ENCODE results near the gene REST. TPM values are rescaled to one million over a fixed set of nuclear protein-coding genes. Genes with fewer than 3 reads are reported as not detected.
"Not testable (repeated sequence)": the region's sequence is repeated elsewhere in the genome, so short reads cannot be mapped to it uniquely, and the experiment has no call there.

REST gene
- polyA plus RNA-seq, 2 of the 4 experiments (the other 2 are of a cell fraction), result 8.8 to 18.6 TPM

- TF ChIP-seq, protein P1, sequence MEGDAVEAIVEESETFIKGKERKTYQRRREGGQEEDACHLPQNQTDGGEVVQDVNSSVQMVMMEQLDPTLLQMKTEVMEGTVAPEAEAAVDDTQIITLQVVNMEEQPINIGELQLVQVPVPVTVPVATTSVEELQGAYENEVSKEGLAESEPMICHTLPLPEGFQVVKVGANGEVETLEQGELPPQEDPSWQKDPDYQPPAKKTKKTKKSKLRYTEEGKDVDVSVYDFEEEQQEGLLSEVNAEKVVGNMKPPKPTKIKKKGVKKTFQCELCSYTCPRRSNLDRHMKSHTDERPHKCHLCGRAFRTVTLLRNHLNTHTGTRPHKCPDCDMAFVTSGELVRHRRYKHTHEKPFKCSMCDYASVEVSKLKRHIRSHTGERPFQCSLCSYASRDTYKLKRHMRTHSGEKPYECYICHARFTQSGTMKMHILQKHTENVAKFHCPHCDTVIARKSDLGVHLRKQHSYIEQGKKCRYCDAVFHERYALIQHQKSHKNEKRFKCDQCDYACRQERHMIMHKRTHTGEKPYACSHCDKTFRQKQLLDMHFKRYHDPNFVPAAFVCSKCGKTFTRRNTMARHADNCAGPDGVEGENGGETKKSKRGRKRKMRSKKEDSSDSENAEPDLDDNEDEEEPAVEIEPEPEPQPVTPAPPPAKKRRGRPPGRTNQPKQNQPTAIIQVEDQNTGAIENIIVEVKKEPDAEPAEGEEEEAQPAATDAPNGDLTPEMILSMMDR (IDR thresholded peaks at IDR 0.05), result no peak
- TF ChIP-seq RFX5 (IDR thresholded peaks at IDR 0.05), result no peak
These were observed 27.7 kb upstream of the REST start (continued) for GRCh38 chr4:56879996-56880395.

DNA sequence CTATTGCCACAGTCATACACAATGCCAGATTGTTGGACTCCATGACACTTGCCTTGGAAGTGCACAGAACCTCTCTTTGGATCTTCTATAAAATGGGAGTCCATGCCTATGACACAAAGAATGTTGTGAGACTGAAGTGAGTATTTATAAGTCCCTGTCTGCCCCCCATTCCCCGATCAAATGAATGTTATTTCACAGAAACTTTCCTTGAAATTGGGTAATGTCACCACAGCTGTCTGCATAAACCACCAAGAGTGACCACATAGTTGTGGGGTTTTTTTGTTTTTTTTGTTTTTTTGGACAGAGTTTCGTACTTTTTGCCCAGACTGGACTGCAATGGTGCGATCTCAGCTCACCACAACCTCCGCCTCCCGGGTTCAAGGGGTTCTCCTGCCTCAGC, 27.1 kb upstream of the REST start:
- POLR2A ChIA-PET, result no interaction called here
- Histone ChIP-seq H3K4me2 (no peak overlapping the region), H3K4me1 (no peaks in the 10 kb centered on the region), H3K4me3 (no peak overlapping the region), H3K27ac (no peak overlapping the region), H3K9me3 (no peaks in the 10 kb centered on the region)
- CTCF ChIA-PET, result interaction anchor here (1.1 kb wide), 1 partner anchor 28 kb away, joined by 3 read pairs; no protein-coding TSS in a partner anchor
- ATAC-seq (no peak), FAIRE-seq (no peak), DNase-seq (ENCODE audit: low read depth in 1 of 2, low spot score in 1 of 2) (no peak)
- WGBS (ENCODE audit: missing lambda C conversion rate), result 75% methylated on average over 5 of the region's 5 CpGs
- no peak for TF ChIP-seq SMC3 (IDR thresholded peaks at IDR 0.05)
- TF ChIP-seq POLR2AphosphoS2 (conservative IDR thresholded peaks at IDR 0.05; ENCODE audit: low read length), result no peak
- no peak for TF ChIP-seq CBX8 (IDR thresholded peaks at IDR 0.05)
- TF ChIP-seq CHD2 (IDR thresholded peaks at IDR 0.05; ENCODE audit: low read length, partially characterized antibody), result no peak
- no peak for TF ChIP-seq ESRRA (IDR thresholded peaks at IDR 0.05; ENCODE audit: borderline replicate concordance, low read length)
- no peak for TF ChIP-seq ZSCAN20 (CRISPR knock-in tag; IDR thresholded peaks at IDR 0.05)
- TF ChIP-seq, protein P1 (IDR thresholded peaks at IDR 0.05), result no peak

- DNase-seq (ENCODE audit: low read depth in 1 of 2, low spot score in 1 of 2); H3K4me2 ChIP-seq; H3K27ac ChIP-seq; H3K4me1 ChIP-seq; ATAC-seq; CTCF ChIA-PET; POLR2A ChIA-PET; H3K9me3 ChIP-seq; FAIRE-seq; H3K4me3 ChIP-seq: not testable (repeated sequence)
- WGBS (ENCODE audit: missing lambda C conversion rate), result 18% methylated on average over 3 of the region's 3 CpGs
These were observed 23.2 kb upstream of the REST start for GRCh38 chr4:56884511-56884910.

DNA sequence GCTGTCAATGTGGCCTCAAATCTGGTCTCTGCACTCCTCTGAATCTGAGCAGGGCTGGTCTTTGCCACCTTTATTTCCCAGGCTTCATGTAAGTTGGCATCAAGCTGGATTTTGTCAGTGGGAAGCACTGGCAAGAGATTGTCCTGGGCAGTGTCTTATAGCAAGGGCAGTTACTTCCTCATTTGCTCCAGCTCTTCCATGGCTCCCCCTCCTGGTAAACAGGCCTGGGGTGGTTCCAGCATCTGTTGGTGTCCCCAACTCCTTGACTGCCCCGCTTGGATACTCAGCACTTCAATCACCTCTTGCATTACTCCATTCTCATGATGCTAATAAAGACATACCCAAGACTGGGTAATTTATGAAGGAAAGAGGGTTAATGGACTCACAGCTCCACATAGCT, 15.0 kb upstream of the REST start:
- FAIRE-seq (no peak), ATAC-seq (no peak), DNase-seq (ENCODE audit: low read depth in 1 of 2, low spot score in 1 of 2) (no peak)
- H3K4me2 ChIP-seq, result no peak overlapping the region
- 90% methylated on average over 1 of the region's 1 CpG for WGBS (ENCODE audit: missing lambda C conversion rate)
- no peaks in the 10 kb centered on the region for H3K4me1 ChIP-seq
- H3K4me3 ChIP-seq, result no peak overlapping the region
- H3K27ac ChIP-seq, result no peak overlapping the region
- TF ChIP-seq ZC3H11A (IDR thresholded peaks at IDR 0.05) (no peak), ZSCAN20 (CRISPR knock-in tag; IDR thresholded peaks at IDR 0.05) (no peak), BCL3 (IDR thresholded peaks at IDR 0.05) (no peak), CHD2 (IDR thresholded peaks at IDR 0.05; ENCODE audit: low read length, partially characterized antibody) (no peak), KDM5A (IDR thresholded peaks at IDR 0.05) (no peak), SREBF2 (IDR thresholded peaks at IDR 0.05) (no peak), GATA3 (IDR thresholded peaks at IDR 0.05; ENCODE audit: borderline replicate concordance) (no peak), CHD4 (IDR thresholded peaks at IDR 0.05; ENCODE audit: borderline replicate concordance) (no peak), RFX5 (IDR thresholded peaks at IDR 0.05) (no peak), BHLHE40 (IDR thresholded peaks at IDR 0.05; ENCODE audit: low read depth, low read length) (no peak), EHF (CRISPR knock-in tag; IDR thresholded peaks at IDR 0.05) (no peak), FOSB (CRISPR knock-in tag; IDR thresholded peaks at IDR 0.05) (no peak), MAZ (IDR thresholded peaks at IDR 0.05; ENCODE audit: borderline replicate concordance, low read depth, low read length) (no peak), EP300 (IDR thresholded peaks at IDR 0.05) (no peak)
- TF ChIP-seq, protein P2, sequence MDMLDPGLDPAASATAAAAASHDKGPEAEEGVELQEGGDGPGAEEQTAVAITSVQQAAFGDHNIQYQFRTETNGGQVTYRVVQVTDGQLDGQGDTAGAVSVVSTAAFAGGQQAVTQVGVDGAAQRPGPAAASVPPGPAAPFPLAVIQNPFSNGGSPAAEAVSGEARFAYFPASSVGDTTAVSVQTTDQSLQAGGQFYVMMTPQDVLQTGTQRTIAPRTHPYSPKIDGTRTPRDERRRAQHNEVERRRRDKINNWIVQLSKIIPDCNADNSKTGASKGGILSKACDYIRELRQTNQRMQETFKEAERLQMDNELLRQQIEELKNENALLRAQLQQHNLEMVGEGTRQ (IDR thresholded peaks at IDR 0.05), result no peak
- no peaks in the 10 kb centered on the region for H3K9me3 ChIP-seq
- ChIA-PET CTCF (no interaction called here), POLR2A (no interaction called here)

GRCh38 chr4:56897842-56898241, 9.9 kb upstream of the REST start:
- 82% methylated on average over 17 of the region's 17 CpGs for WGBS (ENCODE audit: missing lambda C conversion rate)
- POLR2A ChIA-PET, result not testable (repeated sequence)

GRCh38 chr4:56900186-56900585, 7.5 kb upstream of the REST start:
- H3K27ac ChIP-seq; POLR2A ChIA-PET; DNase-seq (ENCODE audit: low read depth in 1 of 2, low spot score in 1 of 2); H3K4me2 ChIP-seq; ATAC-seq; H3K4me1 ChIP-seq; H3K4me3 ChIP-seq; H3K9me3 ChIP-seq; CTCF ChIA-PET; FAIRE-seq: not testable (repeated sequence)
- WGBS (ENCODE audit: missing lambda C conversion rate), result 92% methylated on average over 5 of the region's 5 CpGs

More at GRCh38 chr4:56897842-56898241, 9.9 kb upstream of the REST start:
- ATAC-seq; H3K4me2 ChIP-seq; H3K4me1 ChIP-seq; CTCF ChIA-PET; H3K9me3 ChIP-seq; H3K27ac ChIP-seq; H3K4me3 ChIP-seq; DNase-seq (ENCODE audit: low read depth in 1 of 2, low spot score in 1 of 2); FAIRE-seq: not testable (repeated sequence)
